ENCODE results near the gene ZNF480. TPM values are rescaled to one million over a fixed set of nuclear protein-coding genes. Genes with fewer than 3 reads are reported as not detected.

Gene ZNF480
- total and polyA plus RNA-seq, 2 of the 13 experiments (the other 11 are each of a cell fraction or from before 2014, with no cell fraction given), result 2.1 to 9.6 TPM

DNA sequence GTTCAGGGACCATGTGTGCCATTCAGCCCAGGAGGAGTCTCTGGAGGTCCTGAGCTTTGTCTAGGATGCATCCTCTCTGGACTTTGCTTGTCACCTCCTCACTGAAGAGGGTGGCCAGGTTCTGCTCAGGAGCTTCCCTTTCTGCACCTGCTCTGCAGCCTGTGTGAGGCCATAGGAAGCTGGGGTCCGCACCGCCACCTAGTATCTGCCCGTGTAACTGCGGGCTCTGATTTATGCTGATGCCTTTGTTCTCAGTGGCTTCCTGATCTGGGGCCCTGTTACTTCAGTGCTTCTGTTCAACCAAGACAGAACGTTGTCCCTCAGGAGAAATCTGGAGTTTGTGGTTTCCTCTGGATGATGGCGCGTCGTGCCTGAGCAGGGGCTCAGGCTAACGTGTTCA, 54.5 kb downstream of the ZNF480 start:
- no peak for DNase-seq (ENCODE audit: low spot score)
- POLR2A ChIA-PET, result no interaction called here
- Histone ChIP-seq H3K36me3 (replicated peaks in 1 of 2; ENCODE audit: control insufficient read depth in 1 of 2, insufficient read depth in 2 of 2, low read length in 2 of 2) (no peaks in the 10 kb centered on the region), H3K27me3 (ENCODE audit: control insufficient read depth in 1 of 2, insufficient read depth in 2 of 2, low read length in 2 of 2) (no peaks in the 10 kb centered on the region), H3K4me2 (ENCODE audit: low read depth, low read length) (no peak overlapping the region), H3K4me1 (ENCODE audit: insufficient read depth, low read length) (no peaks in the 10 kb centered on the region), H2AFZ (ENCODE audit: low read length) (no peak overlapping the region), H3K79me2 (ENCODE audit: insufficient read depth, low read length) (no peaks in the 10 kb centered on the region), H3K27ac (ENCODE audit: extremely low read length, insufficient read depth, low read length) (no peak overlapping the region), H3K4me3 (replicated peaks in 1 of 3; ENCODE audit: insufficient read depth in 1 of 3, low read depth in 2 of 3, low read length in 3 of 3) (no peak overlapping the region), H3K9me3 (ENCODE audit: low read length) (peaks cover 87% of the 10 kb centered on the region), H4K20me1 (ENCODE audit: insufficient read depth, low read length) (no peaks in the 10 kb centered on the region), H3K9ac (ENCODE audit: insufficient read depth, low read depth, low read length) (no peak overlapping the region)
- CTCF ChIA-PET (ENCODE audit: low intra/inter-chr PET ratio, low total read pairs), result no interaction called here
- TF ChIP-seq, protein P1, sequence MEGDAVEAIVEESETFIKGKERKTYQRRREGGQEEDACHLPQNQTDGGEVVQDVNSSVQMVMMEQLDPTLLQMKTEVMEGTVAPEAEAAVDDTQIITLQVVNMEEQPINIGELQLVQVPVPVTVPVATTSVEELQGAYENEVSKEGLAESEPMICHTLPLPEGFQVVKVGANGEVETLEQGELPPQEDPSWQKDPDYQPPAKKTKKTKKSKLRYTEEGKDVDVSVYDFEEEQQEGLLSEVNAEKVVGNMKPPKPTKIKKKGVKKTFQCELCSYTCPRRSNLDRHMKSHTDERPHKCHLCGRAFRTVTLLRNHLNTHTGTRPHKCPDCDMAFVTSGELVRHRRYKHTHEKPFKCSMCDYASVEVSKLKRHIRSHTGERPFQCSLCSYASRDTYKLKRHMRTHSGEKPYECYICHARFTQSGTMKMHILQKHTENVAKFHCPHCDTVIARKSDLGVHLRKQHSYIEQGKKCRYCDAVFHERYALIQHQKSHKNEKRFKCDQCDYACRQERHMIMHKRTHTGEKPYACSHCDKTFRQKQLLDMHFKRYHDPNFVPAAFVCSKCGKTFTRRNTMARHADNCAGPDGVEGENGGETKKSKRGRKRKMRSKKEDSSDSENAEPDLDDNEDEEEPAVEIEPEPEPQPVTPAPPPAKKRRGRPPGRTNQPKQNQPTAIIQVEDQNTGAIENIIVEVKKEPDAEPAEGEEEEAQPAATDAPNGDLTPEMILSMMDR (CRISPR knock-in tag; IDR thresholded peaks at IDR 0.05), result 0 out of 2 replicates have a peak, but pooled peaks have one; percentile 10
- TF ChIP-seq ZNF143 (CRISPR knock-in tag; IDR thresholded peaks at IDR 0.05), result no peak
- WGBS (ENCODE audit: low lambda C conversion rate), result 88% methylated on average over 6 of the region's 9 CpGs
- in situ Hi-C loops (cut with HindIII; ENCODE audit: extremely low pct_ligation_motif_present, low pct_unique_long_range_greater_than_20kb) (no loop called here), intact Hi-C loops (cut with micrococcal nuclease; ENCODE audit: unreplicated experiment) (no loop called here)
- no peak for ATAC-seq
- no peak for FAIRE-seq
- no TSS peak for BruUV-seq (replicated peaks)

DNA sequence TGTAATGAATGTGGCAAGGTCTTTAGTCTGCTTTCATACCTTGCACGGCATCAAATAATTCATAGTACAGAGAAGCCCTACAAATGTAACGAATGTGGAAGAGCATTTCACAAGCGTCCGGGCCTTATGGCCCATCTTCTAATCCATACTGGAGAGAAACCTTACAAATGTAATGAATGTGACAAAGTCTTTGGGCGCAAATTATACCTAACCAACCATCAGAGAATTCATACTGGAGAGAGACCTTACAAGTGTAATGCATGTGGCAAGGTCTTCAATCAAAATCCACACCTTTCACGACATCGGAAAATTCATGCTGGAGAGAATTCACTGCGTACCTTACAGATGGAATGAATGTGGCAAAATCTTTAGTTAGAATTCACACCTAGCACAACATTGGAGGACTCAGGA, 69.5 kb downstream of the ZNF480 start:
- H3K27ac ChIP-seq (ENCODE audit: extremely low read length, insufficient read depth, low read length), result no peak overlapping the region
- no peak for TF ChIP-seq BCL6 (CRISPR knock-in tag; IDR thresholded peaks at IDR 0.05)
- no peak for TF ChIP-seq TOE1 (CRISPR knock-in tag; IDR thresholded peaks at IDR 0.05)
- TF ChIP-seq, protein P2, sequence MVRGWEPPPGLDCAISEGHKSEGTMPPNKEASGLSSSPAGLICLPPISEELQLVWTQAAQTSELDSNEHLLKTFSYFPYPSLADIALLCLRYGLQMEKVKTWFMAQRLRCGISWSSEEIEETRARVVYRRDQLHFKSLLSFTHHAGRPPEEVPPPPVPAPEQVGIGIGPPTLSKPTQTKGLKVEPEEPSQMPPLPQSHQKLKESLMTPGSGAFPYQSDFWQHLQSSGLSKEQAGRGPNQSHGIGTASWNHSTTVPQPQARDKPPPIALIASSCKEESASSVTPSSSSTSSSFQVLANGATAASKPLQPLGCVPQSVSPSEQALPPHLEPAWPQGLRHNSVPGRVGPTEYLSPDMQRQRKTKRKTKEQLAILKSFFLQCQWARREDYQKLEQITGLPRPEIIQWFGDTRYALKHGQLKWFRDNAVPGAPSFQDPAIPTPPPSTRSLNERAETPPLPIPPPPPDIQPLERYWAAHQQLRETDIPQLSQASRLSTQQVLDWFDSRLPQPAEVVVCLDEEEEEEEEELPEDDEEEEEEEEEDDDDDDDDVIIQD (CRISPR knock-in tag; IDR thresholded peaks at IDR 0.05; ENCODE audit: low read depth), result no peak
- no peak for TF ChIP-seq ZNF564 (CRISPR knock-in tag; IDR thresholded peaks at IDR 0.05)
- TF ChIP-seq, protein P3, sequence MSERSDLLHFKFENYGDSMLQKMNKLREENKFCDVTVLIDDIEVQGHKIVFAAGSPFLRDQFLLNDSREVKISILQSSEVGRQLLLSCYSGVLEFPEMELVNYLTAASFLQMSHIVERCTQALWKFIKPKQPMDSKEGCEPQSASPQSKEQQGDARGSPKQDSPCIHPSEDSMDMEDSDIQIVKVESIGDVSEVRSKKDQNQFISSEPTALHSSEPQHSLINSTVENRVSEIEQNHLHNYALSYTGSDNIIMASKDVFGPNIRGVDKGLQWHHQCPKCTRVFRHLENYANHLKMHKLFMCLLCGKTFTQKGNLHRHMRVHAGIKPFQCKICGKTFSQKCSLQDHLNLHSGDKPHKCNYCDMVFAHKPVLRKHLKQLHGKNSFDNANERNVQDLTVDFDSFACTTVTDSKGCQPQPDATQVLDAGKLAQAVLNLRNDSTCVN (CRISPR knock-in tag; IDR thresholded peaks at IDR 0.05; ENCODE audit: borderline replicate concordance), result no peak
- no peak for TF ChIP-seq SIN3B (IDR thresholded peaks at IDR 0.05; ENCODE audit: low read length)
- TF ChIP-seq ZZZ3 (CRISPR knock-in tag; IDR thresholded peaks at IDR 0.05; ENCODE audit: borderline replicate concordance), result no peak

More for the DNA sequence above, 69.5 kb downstream of the ZNF480 start:
- intact Hi-C loops (cut with micrococcal nuclease; ENCODE audit: unreplicated experiment), result no loop called here
- CTCF ChIA-PET (ENCODE audit: low intra/inter-chr PET ratio, low total read pairs), result no interaction called here
- POLR2A ChIA-PET, result no interaction called here
- Histone ChIP-seq H2AFZ (ENCODE audit: low read length) (no peak overlapping the region), H3K79me2 (ENCODE audit: insufficient read depth, low read length) (no peaks in the 10 kb centered on the region), H4K20me1 (ENCODE audit: insufficient read depth, low read length) (no peaks in the 10 kb centered on the region), H3K9me3 (ENCODE audit: low read length) (peaks cover 86% of the 10 kb centered on the region), H3K4me3 (replicated peaks in 1 of 3; ENCODE audit: insufficient read depth in 1 of 3, low read depth in 2 of 3, low read length in 3 of 3) (no peak overlapping the region), H3K27me3 (ENCODE audit: control insufficient read depth in 1 of 2, insufficient read depth in 2 of 2, low read length in 2 of 2) (no peaks in the 10 kb centered on the region), H3K4me1 (ENCODE audit: insufficient read depth, low read length) (no peaks in the 10 kb centered on the region), H3K9ac (ENCODE audit: insufficient read depth, low read depth, low read length) (no peak overlapping the region), H3K4me2 (ENCODE audit: low read depth, low read length) (no peak overlapping the region), H3K36me3 (replicated peaks in 1 of 2; ENCODE audit: control insufficient read depth in 1 of 2, insufficient read depth in 2 of 2, low read length in 2 of 2) (no peaks in the 10 kb centered on the region)
- DNase-seq (ENCODE audit: low spot score) (no peak), FAIRE-seq (no peak), ATAC-seq (no peak)
- WGBS (ENCODE audit: low lambda C conversion rate), result 72% methylated on average over 8 of the region's 8 CpGs
- in situ Hi-C loops (cut with HindIII; ENCODE audit: extremely low pct_ligation_motif_present, low pct_unique_long_range_greater_than_20kb), result no loop called here
- BruUV-seq (replicated peaks), result no TSS peak

All from HepG2 (cell line).